ENCODE results near the gene C3orf22.

Gene C3orf22

GRCh38 chr3:126528419-126528799 lies 30.3 kb downstream of the C3orf22 start:
- Histone ChIP-seq H2AFZ (ENCODE audit: low read depth, low read length) (no peak overlapping the region), H3K27ac (ENCODE audit: low read length) (no peak overlapping the region), H3K4me1 (ENCODE audit: insufficient read depth, low read length) (no peaks in the 10 kb centered on the region), H3K4me2 (ENCODE audit: insufficient read depth, low read length) (no peak overlapping the region), H3K27me3 (ENCODE audit: insufficient read depth, low read length, poor library complexity) (peaks cover 3% of the 10 kb centered on the region), H4K20me1 (ENCODE audit: insufficient read depth, low read length) (no peaks in the 10 kb centered on the region), H3K9ac (ENCODE audit: low read depth, low read length) (no peak overlapping the region), H3K9me3 (ENCODE audit: insufficient read depth, low read length, severe bottlenecking) (no peaks in the 10 kb centered on the region), H3K79me2 (ENCODE audit: insufficient read depth, low read length) (no peaks in the 10 kb centered on the region), H3K4me3 (ENCODE audit: low read depth in 1 of 2, low read length in 2 of 2) (no peak overlapping the region), H3K36me3 (ENCODE audit: insufficient read depth, low read length) (no peaks in the 10 kb centered on the region)
- ATAC-seq (ENCODE audit: insufficient read depth, low read depth) (no peak), DNase-seq (no peak)
- TF ChIP-seq CTCF (IDR thresholded peaks at IDR 0.05; ENCODE audit: borderline replicate concordance, extremely low read depth, low read length, poor library complexity, severe bottlenecking) (no peak), EZH2 (IDR thresholded peaks at IDR 0.05; ENCODE audit: borderline replicate concordance, low read depth, low read length, severe bottlenecking) (no peak)

- Histone ChIP-seq H3K4me2 (ENCODE audit: insufficient read depth, low read length) (no peak overlapping the region), H3K27ac (ENCODE audit: low read length) (no peak overlapping the region), H3K9me3 (ENCODE audit: insufficient read depth, low read length, severe bottlenecking) (no peaks in the 10 kb centered on the region), H3K4me3 (ENCODE audit: low read depth in 1 of 2, low read length in 2 of 2) (no peak overlapping the region), H3K36me3 (ENCODE audit: insufficient read depth, low read length) (no peaks in the 10 kb centered on the region), H3K4me1 (ENCODE audit: insufficient read depth, low read length) (no peaks in the 10 kb centered on the region), H3K9ac (ENCODE audit: low read depth, low read length) (no peak overlapping the region), H2AFZ (ENCODE audit: low read depth, low read length) (no peak overlapping the region), H3K27me3 (ENCODE audit: insufficient read depth, low read length, poor library complexity) (no peaks in the 10 kb centered on the region), H3K79me2 (ENCODE audit: insufficient read depth, low read length) (no peaks in the 10 kb centered on the region), H4K20me1 (ENCODE audit: insufficient read depth, low read length) (no peaks in the 10 kb centered on the region)
- ATAC-seq (ENCODE audit: insufficient read depth, low read depth) (no peak), DNase-seq (no peak)
- TF ChIP-seq EZH2 (IDR thresholded peaks at IDR 0.05; ENCODE audit: borderline replicate concordance, low read depth, low read length, severe bottlenecking) (no peak), CTCF (IDR thresholded peaks at IDR 0.05; ENCODE audit: borderline replicate concordance, extremely low read depth, low read length, poor library complexity, severe bottlenecking) (no peak)
Measured at GRCh38 chr3:126527455-126528211, 31.1 kb downstream of the C3orf22 start.

GRCh38 chr3:126527006-126527405 lies 31.7 kb downstream of the C3orf22 start:
- Histone ChIP-seq H3K27ac (ENCODE audit: low read length) (no peak overlapping the region), H3K4me1 (ENCODE audit: insufficient read depth, low read length) (no peaks in the 10 kb centered on the region), H3K27me3 (ENCODE audit: insufficient read depth, low read length, poor library complexity) (no peaks in the 10 kb centered on the region), H3K9me3 (ENCODE audit: insufficient read depth, low read length, severe bottlenecking) (no peaks in the 10 kb centered on the region), H4K20me1 (ENCODE audit: insufficient read depth, low read length) (no peaks in the 10 kb centered on the region), H3K36me3 (ENCODE audit: insufficient read depth, low read length) (no peaks in the 10 kb centered on the region), H3K79me2 (ENCODE audit: insufficient read depth, low read length) (no peaks in the 10 kb centered on the region), H3K4me3 (ENCODE audit: low read depth in 1 of 2, low read length in 2 of 2) (no peak overlapping the region), H3K4me2 (ENCODE audit: insufficient read depth, low read length) (no peak overlapping the region), H2AFZ (ENCODE audit: low read depth, low read length) (no peak overlapping the region), H3K9ac (ENCODE audit: low read depth, low read length) (no peak overlapping the region)
- TF ChIP-seq CTCF (IDR thresholded peaks at IDR 0.05; ENCODE audit: borderline replicate concordance, extremely low read depth, low read length, poor library complexity, severe bottlenecking) (no peak), EZH2 (IDR thresholded peaks at IDR 0.05; ENCODE audit: borderline replicate concordance, low read depth, low read length, severe bottlenecking) (no peak)
- ATAC-seq (ENCODE audit: insufficient read depth, low read depth) (no peak), DNase-seq (no peak)
